IPS-11a (cell line): Measurements from ENCODE around the gene TLE5.
"Not testable (repeated sequence)": the region's sequence is repeated elsewhere in the genome, so short reads cannot be mapped to it uniquely, and the experiment has no call there.

Source experiments
- H3K4me3 ChIP-seq: one replicate; pipeline ENCODE4 v1.5.1; 2013; ENCODE audit warnings: low read depth, low read length, control low read depth

Gene TLE5

DNA sequence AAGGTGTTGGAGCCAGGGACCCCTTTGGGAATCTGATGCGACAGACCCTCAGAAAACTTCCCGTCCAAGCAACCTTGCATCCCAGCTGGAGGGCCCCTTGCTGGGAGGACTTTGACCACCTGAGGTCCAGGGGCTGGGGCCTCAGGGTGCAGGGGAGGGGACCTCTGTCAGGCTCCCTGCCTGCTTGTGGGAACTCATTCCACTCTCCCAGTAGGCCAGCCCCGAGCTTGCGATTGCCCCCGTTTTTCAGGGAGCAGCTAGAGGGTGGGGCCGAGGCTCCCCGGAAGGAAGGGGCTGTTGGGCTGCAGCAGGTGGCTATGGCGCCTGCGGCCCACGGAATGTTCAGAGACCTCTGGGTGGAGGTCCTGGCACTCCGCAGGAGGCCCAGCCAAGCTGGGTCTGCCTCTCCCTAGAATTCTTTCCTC is 34.6 kb upstream of the TLE5 start:
- no peak overlapping the region for H3K4me3 ChIP-seq

DNA sequence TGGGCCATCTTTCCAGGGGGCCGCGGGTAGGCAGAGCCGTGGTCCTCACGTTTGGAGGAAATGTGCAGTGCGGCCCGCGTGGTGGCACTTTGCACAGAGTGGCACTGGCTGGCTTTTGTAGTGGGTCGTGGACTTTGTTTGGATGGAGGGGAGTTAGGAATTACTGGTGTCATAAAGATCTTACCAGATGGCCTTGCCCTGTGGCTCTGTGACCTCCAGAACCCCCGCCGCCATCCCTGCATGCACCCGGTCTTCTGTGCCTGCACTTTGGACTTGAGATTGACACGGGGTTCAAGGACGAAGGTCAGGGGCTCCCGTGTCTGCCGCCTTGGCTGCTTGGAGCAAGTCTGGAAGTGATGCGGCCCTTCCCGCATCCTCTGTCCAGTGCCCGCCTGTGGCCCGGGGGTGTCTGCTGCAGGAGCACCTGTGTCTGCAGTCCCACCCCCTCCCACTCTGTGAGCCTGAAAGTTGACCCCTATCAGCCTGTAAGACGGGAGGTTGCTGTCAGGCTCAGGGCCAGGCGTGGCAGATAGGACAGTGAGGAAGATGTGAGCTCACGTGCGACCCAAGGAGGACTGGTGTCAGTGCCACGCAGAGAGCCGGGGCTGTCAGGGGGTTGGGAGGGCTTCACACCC is 34.1 kb upstream of the TLE5 start:
- peak overlapping the region; percentile 6 for H3K4me3 ChIP-seq

DNA sequence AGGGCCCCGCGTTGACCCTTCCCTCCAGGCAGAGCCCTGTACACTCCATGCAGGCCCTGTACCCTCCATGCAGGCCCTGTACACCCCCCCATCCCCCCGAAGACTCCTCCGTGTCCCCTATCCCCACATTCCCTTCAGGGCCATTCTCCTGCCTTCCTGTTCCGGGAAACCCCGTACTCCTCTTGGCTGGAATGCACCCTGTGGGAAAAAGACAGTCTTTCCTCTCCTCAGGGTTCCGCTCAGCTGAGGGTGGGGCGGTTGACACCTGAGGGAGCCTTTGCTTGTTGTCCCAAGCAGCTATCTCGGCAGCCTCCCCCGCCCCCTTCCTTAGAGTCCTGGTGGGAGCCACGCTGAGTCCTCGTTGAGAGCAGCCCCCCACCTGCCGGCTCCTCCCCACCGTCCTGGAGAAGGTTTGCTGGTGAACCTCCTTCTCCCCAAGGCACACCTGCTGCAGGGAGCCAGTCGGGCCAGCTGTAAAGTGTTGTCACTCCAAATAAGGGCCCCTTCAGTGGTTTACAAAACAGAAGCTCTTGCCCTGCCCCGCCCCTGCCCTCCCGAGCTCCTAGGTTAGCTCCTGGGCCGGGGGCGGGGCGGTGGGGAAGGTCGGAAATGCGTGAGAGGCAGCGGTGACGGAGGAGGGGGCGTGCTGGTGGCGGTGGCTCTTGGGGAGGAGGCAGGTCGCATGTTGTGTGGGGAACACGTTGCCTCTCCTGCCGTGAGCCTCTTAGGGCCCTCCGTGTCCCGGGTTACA is 33.3 kb upstream of the TLE5 start:
- peak overlapping the region; percentile 83 for H3K4me3 ChIP-seq

DNA sequence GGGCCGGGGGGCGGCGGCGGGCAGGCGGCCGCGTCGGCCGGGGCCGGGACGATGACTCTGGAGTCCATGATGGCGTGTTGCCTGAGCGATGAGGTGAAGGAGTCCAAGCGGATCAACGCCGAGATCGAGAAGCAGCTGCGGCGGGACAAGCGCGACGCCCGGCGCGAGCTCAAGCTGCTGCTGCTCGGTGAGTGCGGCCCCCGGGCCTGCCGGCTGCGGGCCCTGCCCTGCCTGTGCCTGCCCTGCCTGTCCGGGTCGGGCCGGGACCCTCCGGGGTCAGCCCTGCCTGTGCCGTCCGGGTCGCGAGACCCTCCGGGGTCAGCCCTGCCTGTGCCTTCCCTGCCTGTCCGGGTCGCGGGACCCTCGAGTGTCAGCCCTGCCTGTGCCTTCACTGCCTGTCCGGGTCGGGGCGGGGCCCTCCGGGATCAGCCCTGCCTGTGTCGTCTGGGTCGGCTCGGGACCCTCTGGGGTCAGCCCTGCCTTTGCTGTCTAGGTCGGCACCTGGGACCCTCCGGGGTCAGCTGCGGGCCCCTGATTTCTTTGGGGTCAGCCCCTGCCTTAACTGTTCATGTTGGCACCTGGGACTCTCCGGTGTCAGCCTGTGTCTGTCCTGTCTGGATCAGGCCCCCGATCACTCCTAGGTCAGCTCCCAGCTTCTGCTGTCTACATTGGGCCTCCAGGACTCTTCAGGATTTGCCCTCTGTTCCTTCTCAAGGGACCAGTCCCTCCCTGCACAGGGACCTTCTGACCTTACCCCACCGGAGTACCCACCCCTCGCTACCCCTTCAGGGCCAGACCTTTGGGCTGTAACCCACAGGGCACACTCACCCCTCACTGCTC is 32.5 kb upstream of the TLE5 start:
- peak overlapping the region; percentile 83 for H3K4me3 ChIP-seq

DNA sequence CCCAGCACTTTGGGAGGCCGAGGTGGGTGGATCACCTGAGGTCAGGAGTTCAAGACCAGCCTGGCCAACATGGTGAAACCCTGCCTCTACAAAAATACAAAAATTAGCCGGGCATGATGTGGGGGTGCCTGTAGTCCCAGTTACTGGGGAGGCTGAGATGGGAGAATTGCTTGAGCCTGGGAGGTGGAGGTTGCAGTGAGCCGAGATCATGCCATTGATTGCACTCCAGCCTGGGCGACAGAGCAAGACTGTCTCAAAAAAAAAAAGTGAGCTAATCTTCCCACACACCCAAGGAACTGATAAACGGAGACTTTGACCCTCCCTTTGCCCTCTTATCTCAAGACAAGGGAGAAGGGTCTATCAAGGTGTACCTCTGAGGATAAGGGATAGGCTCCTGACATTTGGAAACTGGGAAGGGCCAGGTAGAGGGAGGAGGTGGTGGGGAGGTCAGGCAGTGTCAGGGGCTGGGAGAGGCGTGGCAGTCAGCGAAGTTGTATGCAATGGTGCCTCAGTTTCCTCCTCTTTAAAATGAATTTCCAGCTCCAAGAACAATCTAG is 27.1 kb upstream of the TLE5 start:
- not testable (repeated sequence) for H3K4me3 ChIP-seq

DNA sequence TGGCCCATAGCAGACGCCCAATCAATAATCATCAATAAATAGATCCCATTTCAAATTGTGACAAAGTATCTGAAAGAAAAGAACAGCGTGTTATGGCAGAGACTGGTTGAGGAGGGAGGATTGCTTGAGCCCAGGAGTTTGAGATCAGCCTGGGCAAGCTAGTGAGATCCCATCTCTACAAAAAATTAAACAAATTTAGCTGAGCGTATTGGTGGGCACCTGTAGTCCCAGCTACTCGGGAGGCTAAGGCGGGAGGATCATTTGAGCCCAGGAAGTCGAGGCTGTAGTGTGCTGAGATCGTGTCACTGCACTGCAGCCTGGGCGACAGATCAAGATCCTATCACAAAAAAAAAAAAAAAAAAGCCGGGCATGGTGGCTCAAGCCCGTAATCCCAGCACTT is 25.5 kb upstream of the TLE5 start:
- H3K4me3 ChIP-seq: no peak overlapping the region

DNA sequence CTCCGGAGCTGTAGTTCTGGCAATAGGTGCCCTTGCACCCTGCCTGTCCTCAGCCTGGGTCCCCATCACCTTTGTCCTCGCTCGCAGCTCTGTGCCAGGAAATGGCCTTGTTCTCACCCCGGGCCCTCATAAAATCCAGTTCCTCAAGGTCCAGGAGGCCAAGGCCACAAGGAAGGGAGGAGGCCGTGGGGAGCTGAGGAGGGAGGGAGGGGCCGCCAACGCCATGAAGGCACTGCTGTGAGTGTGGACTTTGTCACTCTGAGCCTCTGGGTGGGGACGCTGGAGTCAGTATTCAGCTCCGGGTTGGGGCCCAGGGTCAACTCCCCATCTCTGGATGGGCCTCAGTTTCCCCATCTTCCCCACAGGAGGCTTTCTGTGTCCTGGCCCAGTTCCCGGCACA is 22.6 kb upstream of the TLE5 start:
- no peak overlapping the region for H3K4me3 ChIP-seq

DNA sequence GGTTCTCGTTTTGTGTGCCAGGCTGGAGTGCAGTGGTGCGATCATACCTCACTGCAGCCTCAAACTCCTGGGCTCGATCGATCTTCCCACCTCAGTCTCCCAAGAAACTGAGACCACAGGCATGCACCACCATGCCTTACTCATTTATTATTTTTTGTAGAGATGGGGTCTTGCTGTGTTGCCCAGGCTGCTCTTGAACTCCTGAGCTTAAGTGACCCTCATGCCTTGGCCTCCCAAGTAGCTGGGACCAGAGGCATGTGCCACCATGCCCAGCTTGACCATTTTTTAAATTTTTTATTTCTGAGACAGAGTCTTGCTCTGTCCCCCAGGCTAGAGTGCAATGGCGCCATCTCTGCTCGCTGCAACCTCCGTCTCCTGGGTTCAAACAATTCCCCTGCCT is 21.7 kb upstream of the TLE5 start:
- no peak overlapping the region for H3K4me3 ChIP-seq

DNA sequence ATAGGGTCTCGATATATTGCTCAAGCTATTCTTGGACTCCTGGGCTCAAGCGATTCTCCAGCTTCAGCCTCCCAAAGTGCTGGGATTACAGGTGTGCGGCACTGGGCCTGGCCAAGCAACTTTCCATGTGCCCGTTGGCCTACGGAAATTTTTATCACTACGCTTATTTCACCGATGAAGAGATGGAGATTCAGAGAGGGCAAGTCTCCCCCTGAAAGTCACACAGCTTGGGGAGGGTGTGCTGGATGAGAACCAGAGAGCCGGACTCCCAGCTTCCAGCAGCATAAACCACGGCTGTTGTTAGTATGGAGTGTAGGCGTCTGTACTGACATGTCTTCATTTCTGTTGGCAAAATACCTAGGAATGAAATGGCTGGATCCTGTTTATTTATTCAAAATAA is 20.0 kb upstream of the TLE5 start:
- H3K4me3 ChIP-seq: no peak overlapping the region

DNA sequence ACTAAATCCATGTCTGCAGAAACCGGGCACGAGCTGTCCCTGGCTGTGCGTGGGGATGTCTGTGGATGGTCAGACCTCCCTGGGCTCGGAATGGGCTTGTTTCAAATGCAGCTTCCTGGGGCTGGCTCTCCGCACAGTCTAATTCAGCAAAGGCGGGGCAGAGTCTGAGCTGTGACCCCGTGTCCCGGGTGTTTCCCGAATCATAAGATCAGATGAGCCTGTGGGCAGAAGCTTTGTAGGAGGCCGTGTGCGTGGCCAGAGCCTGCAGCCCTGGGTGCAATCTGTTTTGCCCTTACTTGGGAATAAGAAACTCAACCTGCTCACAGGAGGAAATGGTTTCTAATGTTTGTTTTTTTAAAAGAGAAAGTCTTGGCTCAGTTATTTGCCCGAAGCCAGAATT is 18.0 kb upstream of the TLE5 start:
- no peak overlapping the region for H3K4me3 ChIP-seq

DNA sequence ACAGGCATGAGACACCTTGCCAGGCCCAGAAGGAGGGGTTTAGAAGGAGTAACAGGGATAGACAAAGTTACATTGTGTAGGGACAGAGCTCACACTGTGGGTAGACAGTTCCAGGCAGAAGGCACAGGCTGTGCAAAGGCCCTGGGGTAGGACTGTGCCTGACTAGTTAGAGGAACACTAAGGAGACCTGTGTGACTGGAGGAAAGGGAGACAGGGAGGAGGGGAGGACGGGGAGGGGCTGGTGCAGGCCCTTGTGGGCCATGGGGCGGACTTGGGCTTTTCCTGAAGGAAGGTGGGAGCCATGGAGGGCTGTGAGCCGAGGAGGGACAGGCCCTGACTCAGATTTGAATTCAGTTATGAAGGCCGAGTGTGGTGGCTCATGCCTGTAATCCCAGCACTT is 17.3 kb upstream of the TLE5 start:
- no peak overlapping the region for H3K4me3 ChIP-seq

DNA sequence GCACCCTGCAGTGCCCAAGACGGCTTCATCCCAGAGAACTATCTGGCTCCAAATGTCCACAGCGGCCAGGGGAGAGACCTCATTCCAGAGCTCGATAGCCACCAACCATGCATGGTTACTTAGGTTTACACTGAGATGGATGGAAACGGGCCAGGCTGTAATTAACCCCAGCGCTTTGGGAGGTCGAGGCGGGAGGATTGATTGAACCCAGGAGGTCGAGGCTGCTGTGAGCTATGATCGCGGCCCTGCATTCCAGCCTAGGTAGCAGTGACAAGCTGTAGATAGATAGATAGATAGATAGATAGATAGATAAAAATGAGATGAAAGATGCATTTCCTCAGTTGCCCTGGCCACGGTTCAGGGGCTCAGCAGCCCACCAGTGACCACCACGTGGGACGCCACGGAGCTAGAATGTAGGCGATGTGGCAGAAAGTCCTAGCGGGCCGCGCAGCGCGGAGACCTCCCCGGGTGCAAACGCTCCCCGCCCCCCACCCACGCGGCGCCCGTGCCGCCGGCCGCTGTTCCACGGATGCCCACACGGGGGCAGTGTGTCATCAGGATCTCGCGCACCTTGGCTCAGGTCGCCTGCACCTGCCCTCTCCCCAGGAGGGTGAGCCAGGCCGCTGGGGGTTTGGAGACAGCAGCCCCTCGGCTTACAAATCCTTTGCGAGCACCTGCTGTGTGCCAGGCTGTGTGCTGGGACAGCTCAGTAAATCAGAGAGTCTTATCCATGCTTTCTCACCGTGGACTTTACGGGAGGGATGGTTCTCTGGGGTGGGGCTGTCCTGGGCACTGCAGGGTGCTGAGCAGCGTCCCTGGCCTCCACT is 13.5 kb upstream of the TLE5 start:
- no peak overlapping the region for H3K4me3 ChIP-seq

DNA sequence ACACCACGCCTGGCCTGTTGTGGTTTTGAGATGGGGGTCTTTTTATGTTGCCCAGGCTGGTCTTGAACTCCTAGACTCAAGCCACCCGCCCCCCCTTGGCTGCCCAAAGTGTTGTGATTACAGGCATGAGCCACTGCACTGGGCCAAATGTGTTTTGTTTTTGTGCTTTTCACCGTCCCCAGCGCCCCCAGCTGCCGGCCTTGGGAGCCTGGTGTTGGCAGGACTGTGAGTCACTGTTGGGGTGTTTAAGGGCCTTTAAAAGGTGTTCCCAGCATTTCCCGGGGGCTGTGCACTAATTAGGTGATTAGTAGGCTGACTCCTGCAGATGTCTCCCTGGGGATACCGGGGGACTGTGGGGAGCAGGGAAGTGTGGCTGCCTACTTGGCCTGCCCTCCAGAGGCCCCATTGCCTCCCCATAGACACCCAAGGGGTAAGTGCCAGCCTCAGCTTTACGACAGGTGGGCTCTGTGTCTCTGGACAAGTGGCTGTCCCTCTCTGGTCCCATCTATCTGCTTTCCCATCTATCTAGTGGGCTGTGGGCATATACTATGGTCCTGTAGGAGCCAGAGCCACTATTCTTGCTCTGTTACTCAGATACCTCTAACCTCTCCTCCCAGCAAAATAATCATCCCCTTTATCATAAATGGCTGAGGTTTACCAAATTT is 11.8 kb upstream of the TLE5 start:
- H3K4me3 ChIP-seq: no peak overlapping the region

DNA sequence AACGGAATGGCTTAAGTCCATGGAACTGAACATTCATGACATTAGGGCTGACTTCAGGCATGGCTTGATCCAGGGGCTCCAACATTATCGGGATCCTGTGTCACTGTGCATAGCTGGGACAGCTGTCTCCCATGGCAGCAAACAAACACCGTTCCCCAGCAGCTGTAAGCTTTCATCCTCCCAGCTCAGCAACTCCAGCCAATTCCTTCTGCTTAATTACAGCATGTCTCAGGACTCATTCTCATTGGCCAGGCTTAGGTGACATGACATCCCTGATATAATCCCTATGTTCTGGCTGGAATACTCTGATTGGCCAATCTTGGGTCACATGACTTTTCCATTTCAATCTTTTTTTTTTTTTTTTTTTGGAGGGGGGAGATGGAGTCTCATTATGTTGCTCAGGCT is 10.9 kb upstream of the TLE5 start:
- no peak overlapping the region for H3K4me3 ChIP-seq

DNA sequence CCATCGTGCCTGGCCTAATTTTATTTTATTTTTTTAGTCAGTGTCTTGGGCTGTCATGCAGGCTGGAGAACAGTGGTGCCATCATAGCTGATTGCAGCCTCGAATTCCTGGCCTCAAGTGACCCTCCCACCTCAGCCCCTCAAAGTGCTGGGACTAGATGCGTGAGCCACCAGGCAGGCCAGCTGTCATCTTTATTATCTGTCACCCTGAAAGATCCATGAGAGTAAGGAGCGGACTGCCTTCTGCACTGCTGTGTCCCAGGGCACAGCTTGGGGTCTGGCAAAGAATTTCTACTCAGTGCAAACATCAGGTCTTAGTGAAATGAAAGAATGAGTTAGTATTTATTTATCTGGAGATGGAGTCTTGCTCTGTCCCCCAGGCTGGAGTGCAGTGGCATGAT is 9.5 kb upstream of the TLE5 start:
- no peak overlapping the region for H3K4me3 ChIP-seq

DNA sequence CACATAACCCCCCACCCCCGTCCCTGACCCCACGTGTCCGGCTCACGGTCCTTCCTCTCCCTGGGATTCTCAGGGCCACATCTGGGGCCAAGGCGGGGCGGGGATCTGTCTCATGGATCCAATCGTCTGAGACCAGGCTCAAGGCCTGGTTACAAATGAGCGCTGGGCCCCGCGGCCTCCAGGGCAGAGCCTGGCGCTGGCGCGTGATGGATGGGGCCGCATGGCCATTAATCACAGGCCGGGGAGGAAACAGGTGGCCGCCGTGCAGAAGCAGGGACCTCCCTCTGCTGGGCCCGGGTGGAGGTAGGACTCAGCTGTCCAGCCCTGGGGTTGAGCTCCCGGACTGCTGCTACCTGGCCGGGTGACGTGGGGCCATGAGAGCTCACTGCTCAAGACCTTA is 5.8 kb upstream of the TLE5 start:
- H3K4me3 ChIP-seq: no peak overlapping the region

DNA sequence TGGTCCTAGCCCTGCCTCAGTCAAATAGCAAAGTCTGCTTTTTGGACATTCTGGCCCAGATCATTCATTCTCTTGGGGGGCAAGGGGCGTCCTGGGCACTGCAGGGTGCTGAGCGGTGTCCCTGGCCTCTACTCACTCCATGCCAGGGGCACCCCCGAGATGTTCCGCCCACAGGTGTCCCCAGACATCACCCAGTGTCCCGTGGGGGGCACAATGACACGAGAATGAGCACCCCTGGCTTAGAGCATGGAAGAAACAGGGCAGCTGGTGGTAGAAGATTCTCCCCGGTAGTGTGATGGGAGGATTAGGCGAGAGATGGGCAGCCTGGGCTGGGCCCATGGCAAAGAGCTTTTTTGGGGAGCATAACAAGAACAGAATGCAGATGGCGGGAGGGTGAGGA is 5.3 kb upstream of the TLE5 start:
- no peak overlapping the region for H3K4me3 ChIP-seq

DNA sequence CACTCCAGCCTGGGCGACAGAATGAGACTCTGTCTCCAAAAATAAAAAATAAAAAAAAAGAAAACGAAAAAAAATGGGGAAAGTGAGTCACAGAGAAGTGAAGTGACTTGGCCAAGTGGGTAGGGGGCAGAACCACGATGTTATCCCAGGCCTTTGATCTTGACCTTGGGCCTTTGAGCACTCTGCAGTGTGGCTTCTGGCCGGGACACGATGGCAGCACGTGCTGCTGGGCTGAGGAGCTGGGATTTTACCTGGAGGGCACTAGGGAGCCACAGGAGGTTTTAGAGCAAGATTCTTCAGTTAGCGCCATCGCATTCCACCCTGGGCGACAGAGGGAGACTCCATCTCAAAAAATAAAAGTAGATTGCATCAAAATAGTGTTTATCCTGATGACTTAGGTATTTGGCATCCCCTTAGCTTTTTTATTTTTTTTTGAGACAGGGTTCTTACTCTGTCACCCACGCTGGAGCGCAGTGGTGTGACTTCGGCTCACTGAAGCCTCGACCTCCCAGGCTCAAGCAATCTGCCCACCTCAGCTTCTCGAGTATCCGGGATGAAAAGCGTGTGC is 4.3 kb upstream of the TLE5 start:
- no peak overlapping the region for H3K4me3 ChIP-seq

DNA sequence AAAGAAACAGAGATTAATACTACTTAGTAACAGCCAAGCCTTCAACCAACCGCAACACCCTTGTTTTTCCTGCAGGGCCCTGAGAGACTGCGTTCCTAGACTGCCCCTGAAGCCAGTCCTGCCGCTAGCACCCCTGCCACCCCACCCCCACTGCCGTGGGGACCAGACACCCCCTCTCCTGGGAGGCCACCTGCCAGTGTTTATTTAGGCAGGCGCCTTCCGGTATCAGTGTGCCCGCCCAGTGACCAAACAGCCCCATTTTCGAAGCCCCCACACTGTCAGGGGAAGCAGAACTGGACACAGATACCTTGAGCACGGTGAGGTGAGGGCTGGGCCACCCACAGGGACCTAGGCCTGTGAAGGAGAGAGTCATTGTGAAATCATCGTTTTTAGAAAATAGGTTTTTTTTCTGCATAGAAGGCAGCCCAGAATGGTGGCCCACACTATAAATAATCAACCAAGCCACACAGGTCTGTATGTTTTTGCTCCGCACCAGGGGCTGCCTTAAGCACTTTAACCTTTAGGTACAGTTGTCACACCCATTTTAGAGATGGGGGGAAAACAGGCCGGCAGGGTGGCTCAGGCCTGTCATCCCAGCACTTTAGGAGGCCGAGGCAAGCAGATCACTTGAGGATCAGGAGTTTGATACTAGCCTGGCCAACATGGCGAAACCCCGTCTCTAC is 3.5 kb upstream of the TLE5 start:
- H3K4me3 ChIP-seq: no peak overlapping the region

DNA sequence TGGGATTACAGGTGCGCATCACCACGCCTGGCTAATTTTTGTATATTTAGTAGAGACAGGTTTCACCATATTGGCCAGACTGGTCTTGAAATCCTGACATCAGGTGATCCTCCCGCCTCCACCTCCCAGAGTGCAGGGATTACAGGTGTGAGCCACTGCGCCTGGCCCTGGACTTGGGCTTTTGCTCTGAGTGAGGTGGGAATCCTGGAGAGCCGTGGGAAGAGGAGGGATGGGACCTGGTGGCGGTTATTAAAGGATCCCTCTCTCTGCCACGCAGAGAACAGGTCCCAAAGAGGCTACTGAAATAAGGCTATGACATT is 1.7 kb upstream of the TLE5 start:
- no peak overlapping the region for H3K4me3 ChIP-seq
